ENCODE results near the gene FAM162B.
"Not testable (repeated sequence)": the region's sequence is repeated elsewhere in the genome, so short reads cannot be mapped to it uniquely, and the experiment has no call there.

FAM162B gene

DNA sequence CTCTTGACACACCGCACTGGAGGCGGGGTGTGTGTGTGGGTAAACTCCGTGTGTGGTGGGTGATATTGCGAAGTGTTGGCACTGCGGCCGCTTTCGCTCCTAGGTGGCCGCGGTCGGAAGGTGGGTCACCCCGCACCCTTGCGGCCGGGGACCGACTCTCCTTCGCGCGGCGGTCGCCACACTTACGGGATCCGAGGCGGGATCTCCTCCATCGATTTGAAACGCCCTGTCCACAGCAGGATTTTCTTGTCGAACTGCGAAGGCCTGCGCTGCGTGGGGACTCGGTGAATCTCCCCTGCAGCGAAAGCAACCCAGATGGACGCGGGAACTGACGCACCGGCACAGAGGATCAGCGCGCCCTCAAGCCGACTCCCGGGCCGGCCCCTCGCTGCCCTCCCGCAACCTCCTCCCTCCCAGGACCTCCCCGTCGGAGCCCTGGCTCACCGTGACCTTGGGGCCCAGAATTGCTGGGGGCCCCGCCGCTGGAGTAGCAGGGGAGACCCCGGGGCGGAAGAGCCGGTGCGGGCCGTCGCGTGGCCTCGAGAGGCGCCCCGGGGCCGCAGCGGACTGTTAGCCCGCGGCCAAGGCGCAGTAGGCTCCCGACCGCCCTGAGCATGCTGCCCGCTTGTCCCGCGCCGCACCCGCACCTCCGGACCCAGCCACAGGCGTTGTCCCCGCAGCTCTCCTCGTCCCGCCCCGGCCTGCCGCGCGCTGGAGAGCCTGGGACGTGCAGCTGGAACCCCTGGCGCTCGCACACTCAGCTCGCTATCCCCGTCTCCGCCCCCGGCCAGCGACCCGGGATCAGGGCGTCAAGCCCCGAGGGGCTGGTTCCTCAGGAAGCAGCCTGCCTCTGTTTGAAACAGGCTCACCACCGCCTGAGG, at the start of gene FAM162B:
Gene FAM162B (minus strand): TSS at position 759 of the 881 bp plus-strand sequence. CDS start 143 bp downstream, at position 616.
- DNase-seq (ENCODE audit: low read depth in 2 of 2) = no peak

DNA sequence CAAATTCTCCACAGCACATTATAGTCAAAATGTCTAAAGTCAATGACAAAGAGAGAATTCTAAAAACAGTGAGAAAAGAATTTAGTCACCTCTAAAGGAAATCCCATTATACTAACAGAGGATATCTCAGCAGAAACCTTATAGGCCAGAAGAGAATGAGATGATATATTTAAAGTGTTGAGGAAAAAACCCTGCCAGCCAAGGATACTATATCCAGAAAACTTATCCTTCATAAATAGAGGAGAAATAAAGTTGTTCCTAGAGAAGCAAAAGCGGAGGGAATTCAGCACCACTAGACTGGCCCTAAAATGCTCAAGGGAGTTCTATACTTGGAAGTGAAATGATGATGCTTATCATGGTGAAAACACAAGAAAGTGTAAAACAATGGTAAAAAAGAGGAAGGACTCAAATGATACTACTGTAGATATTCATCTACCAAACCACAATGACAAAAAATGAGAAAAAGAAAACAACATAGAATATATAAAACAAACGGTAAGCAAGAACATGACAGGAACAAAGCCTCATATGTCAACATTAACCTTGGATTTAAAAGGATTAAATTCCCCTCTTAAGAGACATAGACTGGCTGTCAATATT, 46.6 kb upstream of the FAM162B start:
- no peak for DNase-seq (ENCODE audit: low read depth in 2 of 2)

DNA sequence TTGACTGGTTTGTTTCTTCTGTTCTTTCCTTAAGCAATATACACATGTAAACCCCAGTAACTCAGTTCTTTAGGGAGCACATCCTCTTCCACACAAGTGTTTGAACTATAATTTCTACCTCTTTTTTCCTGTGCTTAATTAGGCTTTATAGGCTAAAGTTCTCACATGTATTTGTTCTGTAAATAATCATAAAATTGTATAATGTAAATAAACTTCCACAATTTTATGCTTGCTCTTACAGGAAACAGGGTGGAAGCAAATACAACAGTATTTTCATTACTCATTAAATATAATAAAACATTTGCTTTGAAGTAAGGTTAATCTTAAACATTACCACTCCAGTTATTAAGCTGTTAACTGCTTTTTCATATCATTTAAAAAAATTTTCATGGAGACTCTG, 36.5 kb upstream of the FAM162B start:
- DNase-seq (ENCODE audit: low read depth in 2 of 2) = no peak

DNA sequence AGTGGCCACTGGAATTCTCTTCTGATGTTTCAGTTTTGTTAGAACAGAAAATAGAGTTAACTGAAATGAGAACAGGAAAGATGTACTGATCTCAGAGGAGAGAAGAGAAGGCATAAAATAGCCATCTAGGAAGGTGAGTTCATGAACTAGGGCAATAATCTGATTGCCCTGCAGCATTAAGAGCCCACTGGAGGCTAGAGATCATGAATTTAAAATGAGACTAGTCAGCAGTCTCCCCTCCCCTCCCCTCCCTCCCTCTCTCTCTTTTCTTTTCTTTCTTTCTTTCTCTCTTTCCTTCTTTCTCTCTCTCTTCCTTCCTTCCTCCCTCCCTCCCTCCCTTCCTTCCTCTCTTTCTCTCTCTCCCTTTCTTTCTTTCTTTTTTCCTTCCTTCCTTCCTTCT, 34.4 kb upstream of the FAM162B start:
- DNase-seq (ENCODE audit: low read depth in 2 of 2) = no peak

DNA sequence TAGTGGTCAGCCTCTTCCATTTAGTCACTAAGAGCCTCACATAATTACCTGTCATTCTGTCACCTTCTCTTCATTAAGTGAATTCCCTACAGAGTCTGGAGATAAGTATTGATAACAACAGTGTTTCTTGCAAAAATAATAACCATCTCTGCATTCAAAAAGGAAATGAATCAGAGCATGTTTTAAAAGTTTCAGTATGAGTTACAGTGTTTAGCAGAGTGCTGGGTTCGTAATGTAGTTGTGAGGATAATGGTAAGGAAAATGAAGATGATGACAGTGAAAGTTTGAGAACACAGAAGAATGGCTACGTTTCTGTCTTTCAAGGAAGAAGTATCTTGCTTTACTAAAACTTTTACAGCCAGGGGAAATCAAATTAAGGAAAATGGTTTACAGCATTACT, 32.1 kb upstream of the FAM162B start:
- DNase-seq (ENCODE audit: low read depth in 2 of 2) = no peak

DNA sequence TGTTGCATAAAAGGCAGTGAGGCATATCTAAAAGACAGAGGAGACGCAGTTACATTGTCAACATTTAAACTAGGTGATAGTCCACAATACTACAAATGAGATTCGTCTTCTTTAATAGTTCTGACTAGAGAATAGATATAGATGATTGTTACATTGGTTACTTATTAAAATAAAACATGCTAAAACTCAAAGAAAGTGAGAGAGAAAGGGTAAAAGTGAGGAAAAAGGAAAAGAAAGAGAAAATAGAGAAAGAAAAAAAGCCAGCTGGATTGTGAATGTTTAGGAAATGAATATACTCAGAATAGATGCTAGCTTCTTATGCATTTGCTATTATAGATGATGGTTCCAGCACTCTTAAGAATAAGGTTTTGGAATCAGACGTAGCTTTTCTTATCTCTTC, 27.7 kb upstream of the FAM162B start:
- no peak for DNase-seq (ENCODE audit: low read depth in 2 of 2)

DNA sequence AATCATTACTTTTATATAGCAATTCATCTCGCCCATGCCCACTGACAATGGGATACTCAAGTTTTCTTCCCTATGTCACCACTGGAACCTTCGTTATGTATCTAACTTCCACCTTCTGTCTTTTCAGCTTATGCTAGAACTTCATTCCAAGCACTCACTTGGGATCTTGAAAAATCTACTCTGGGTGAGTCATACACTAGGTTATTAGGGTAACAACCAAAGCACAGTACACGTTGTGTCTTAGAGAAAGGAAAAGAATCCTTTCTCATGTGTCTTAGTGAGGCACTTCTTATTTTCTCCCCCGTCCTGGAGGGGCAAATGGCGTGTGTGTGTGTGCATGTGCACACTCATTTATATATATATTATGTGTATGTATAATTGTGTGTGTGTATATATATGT, 18.3 kb upstream of the FAM162B start:
- DNase-seq (ENCODE audit: low read depth in 2 of 2) = no peak

DNA sequence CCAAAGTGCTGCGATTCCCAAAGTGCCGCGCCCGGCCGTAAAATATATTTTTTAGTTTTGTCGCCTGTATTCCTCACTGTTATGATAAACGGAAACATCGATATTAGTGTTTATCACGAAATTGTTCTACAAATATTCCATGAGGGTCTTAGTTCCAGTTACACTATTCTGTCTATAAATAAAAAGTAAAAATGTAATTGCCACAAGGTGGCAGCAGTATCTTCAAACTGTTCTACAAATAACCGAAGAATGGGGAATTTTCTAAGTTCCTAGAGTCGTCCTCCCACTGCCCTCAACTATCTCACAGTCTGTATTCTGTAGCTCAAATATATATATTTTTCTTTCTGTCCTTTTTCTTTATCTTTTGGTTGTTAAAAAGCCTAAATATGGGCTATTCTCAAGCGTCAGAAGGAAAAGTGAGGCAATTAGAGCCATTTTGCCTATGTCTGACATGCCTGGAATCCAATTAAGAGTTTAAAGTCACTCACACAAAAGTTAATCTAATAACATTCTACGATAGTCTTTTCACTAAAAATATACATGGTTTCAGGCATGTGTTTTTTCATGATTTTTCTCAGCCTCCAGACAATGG, 14.2 kb upstream of the FAM162B start:
- DNase-seq (ENCODE audit: low read depth in 2 of 2) = no peak

DNA sequence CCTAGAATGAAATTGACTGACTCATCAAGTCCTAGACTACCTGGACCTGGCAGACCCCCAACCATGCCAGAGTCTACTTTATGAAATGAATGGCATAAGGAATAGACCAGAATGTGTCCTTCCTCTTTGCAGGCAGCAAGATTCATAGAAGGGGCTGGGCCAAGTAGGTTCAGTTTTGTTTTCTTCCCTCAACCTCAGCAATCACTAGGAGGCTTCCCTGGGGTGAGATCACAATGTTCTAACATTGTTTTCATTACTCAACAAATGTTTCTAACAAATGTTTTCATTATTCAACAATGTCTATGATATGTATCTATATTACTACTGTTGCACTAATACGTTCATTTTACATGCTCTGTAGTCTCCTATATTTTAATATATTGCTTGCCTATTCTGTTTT, 8.4 kb upstream of the FAM162B start:
- DNase-seq (ENCODE audit: low read depth in 2 of 2) = no peak

DNA sequence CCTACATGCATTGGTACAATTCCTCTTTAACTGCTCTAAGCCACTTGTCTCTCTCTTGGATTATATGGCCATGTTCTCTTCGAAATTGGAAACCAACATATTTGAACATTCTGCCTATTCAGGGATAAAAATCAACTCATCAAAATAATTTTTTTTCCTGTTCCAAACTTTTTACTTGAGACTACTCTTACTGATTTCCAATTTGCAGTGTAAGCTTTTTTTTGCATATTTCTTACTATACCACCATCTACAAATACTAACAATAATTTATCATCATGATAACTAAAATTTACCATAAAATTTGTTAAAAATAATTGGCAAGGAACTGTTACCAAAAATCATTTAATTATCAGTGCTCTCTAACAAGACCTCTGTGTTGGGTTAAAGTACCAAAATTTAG, 6.9 kb upstream of the FAM162B start:
- DNase-seq (ENCODE audit: low read depth in 2 of 2) = no peak

DNA sequence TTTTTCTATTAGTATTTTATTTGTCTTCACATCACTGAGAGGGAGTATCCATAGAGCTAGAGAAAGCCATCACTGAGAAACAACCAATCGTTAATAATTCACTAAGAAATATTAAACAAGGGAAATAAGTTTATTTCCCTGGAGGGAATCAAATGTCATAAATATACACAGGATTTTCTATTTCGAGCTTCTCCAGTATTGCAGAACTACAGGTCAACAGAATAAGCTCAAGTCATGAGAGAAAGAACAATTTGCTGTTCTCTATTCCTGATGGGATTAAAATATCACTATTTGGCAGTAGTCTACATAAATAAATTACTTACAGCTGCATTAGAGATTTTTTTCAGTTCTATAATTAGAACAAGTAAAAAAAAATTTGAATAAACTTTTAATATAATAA, 2.2 kb upstream of the FAM162B start:
- DNase-seq (ENCODE audit: low read depth in 2 of 2) = no peak

DNA sequence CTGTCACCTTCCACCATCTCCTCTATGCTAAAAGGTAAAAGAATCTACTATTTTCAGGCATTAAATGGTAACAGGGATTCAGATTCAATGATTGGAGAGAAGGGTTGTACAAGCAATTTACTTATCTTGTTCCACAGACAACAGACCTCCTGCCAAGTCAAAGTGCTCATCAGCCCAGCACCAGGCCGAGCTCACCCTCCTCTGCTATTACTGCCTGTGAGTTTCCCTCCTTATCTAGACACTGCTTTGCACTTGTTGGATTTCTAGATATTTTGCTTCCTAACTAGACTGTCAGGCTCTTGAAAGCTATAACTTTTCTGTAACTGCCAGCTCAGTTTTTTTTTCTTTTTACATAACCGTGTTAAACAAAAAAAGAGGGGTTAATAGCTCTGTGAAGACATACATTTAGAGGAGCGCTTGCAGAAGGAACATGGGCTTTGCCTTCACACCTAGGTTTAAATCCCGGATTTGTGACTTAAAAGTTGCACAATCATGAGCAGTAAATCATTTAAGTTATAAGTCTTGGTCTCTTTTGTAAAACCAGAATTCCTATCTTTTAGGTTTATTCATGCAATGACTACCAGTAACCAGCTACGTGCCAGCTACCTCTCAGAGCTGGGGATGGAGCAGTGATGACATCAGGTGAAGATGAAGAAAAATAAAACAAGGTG, 1.1 kb upstream of the FAM162B start:
- no peak for DNase-seq (ENCODE audit: low read depth in 2 of 2)

DNA sequence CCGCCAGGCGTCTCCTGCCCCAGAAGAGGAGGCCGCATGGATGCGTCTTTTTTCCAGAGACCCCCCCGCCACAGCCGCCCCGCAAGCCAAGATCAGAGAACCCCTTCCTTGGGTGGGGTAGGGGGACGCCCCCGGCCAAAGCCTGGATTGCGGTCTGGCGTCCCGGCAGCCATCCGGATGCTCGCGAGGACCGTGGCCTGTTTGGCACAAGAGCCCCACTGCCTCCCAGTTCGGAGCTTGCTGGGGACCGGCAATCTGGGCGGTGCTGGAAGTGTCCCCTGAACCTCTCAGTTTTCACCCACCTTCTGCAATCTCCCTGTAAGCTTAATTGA, 924 bp downstream of the FAM162B start:
- DNase-seq (ENCODE audit: low read depth in 2 of 2) = no peak

DNA sequence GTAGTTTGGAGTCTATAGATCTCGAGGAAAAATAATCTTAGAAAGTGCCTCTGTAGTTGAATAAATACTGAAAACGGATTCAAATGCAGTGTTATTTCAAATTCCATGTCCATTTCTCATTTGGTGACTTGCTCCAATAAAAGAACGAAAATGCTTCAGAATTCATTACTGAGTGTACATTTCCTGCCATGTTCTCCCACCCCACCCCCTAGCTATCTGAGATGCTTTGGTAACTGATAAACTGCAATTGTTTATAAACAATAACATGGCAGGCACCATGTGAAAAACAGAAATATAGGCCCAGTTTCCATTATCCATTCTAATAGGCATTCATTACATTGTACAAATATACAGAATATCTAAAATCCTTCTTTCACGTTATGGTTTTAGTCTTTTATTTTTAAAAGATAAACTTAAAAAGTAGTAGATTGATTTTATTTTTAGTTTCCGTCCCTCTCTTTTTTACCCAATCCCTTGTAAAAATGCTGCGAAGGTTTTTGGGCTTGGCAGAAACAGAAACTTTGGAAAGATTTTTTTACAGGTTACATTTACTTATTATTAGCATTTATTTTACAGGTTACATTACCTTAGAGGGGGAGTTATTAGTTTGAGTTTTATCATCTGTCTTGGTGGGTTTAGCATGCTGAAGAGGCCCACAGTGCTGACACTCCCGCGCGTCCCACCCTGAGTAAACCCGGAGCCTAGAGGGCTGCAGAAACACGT, 1.5 kb downstream of the FAM162B start:
- no peak for DNase-seq (ENCODE audit: low read depth in 2 of 2)

DNA sequence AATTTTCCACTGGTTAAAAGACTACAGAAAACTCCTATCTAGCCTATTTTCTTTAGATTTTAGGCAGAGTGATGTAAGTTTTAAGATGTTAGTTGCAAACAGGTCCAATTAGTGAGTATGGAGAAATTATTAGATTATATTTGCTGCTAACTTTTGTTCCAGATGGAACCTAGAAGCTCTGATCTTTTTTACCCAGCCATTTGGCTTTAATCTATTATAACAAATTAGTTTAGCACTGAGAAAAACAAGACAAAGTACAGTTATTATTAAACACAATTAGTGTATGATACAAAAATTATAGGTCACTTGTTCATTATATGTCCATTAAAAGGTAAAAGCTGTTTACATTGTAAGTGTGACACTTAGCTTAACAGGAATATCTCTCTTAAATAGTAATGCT, 2.5 kb downstream of the FAM162B start:
- no peak for DNase-seq (ENCODE audit: low read depth in 2 of 2)

DNA sequence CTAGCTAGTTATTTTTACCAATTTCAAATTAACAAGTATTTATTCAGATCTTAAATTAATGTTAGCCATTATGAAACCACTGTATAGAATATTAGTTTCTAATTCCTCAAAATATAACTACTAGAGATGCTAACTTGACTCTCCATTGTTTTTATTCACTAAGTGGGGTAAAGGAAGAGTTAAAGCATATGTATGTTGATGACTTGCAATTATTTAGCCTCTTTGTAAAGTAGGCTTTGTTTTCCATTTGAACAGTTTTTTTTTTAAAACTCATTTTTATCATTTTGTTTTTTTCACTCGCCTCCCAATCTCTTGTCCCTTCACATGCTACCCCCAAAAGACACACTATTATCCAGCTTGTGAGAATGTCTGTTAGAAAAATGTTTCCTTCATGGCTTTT, 3.3 kb downstream of the FAM162B start:
- DNase-seq (ENCODE audit: low read depth in 2 of 2) = no peak

DNA sequence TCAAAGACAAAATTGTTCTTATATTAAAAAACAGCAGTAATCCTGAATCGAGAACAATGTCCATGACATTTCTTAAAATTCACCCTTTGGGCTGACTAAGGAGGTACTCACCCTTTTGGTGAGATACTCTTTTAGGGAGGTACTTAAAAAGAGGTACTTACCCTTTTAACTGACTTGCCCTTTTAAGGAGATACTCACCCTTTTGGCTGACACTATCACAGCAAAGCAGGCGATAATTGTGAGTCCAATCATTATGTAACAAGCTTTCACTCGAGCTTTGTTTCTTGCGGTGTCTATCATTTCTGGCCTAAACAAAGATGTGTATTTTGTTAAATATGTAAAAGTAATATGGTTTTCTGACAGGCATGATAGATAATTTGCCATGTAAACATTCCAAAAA, 3.7 kb downstream of the FAM162B start:
- no peak for DNase-seq (ENCODE audit: low read depth in 2 of 2)

DNA sequence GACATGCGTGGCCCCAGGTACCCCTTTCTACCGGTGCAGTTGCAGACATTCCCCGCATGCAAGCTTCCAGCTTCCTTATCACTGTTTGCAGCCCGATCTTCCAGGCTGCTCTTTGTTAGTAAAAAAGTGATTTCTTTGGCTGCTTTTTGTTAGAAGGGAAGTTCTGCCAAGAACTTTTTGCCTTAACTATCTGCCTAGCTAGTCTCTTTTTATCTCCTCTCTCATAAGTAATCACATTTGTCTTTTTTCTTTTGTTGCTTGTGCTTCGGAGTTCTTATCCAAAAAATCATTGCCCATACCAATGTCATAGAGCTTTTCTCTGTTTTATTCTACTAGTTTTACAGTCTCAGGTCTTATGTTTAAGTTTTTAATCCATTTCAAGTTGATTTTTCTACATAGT, 20.3 kb downstream of the FAM162B start:
- DNase-seq (ENCODE audit: low read depth in 2 of 2) = no peak

DNA sequence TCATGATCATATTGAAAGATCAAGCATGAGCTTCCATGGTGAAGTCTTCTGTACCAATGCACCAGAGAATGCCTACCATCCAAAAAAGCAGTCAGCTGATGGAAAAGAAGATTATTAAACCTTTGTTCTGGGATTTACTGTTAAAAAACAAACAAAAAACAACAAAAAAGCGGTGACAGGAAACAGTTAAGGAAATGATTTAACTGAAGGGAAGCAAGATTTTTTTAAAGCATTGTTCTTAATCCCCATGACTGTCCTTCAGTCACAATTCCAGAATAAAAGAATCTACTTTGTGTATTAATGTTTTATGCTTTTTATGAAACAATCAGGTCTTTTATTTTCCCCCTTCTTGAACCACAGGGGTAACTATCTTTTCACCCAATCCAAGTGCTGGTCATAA, 23.9 kb downstream of the FAM162B start:
- no peak for DNase-seq (ENCODE audit: low read depth in 2 of 2)

DNA sequence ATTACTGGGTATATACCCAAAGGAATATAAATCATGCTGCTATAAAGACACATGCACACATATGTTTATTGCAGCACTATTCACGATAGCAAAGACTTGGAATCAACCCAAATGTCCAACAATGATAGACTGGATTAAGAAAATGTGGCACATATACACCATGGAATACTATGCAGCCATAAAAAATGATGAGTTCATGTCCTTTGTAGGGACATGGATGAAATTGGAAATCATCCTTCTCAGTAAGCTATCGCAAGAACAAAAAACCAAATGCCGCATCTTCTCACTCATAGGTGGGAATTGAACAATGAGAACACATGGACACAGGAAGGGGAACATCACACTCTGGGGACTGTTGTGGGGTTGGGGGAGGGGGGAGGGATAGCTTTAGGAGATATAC, 25.0 kb downstream of the FAM162B start:
- not testable (repeated sequence) for DNase-seq (ENCODE audit: low read depth in 2 of 2)

DNA sequence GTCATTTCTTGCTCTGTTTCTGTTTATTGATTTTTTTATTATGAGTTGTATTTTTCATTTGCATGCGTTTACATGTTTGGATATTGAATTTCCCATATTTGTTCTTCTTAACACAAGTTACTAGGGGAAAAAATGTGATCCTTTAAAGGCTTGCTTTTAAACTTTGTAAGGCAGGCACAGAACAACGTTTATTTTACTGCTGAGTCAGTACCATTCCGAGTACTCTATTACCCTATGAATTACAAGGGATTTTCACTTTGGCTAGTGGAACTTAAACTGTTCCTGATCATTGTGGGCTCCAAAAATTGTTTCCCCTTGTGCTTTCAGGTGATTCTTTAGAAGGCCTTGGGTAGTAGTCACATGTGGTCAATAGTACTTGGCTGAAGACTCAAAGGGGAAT, 28.5 kb downstream of the FAM162B start:
- no peak for DNase-seq (ENCODE audit: low read depth in 2 of 2)

DNA sequence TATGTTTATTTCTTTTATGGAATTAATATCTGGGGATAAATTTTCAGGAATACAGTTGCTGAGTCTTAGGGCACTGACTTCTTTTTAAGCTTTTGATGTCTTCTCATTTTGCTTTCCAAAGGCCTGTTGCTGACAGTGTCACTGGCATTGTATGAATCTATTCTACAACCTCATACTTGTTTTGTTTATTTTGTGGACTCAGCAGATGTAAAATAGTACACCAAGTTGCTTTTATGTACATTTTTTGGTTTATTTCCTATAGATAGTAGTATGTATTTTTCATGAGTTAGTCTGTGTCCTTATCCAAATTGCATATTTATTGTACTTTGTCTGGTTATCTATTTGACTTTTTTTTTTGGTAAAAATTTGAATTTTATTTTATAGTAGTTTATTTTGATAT, 35.0 kb downstream of the FAM162B start:
- no peak for DNase-seq (ENCODE audit: low read depth in 2 of 2)

All from stimulated activated CD4-positive, alpha-beta T cell treated with anti-CD3 and anti-CD28 coated beads, Interleukin-1b, Interleukin-23, amount 100 ng/mL, for 1 hour (primary cell).